ENCODE results near the gene PNMA6A. TPM values are rescaled to one million over a fixed set of nuclear protein-coding genes. Genes with fewer than 3 reads are reported as not detected.
"Not testable (repeated sequence)": the region's sequence is repeated elsewhere in the genome, so short reads cannot be mapped to it uniquely, and the experiment has no call there.

The PNMA6A gene
- total and polyA plus RNA-seq, 7 donors = 0.23 to 3.1 (median 0.81) TPM

DNA sequence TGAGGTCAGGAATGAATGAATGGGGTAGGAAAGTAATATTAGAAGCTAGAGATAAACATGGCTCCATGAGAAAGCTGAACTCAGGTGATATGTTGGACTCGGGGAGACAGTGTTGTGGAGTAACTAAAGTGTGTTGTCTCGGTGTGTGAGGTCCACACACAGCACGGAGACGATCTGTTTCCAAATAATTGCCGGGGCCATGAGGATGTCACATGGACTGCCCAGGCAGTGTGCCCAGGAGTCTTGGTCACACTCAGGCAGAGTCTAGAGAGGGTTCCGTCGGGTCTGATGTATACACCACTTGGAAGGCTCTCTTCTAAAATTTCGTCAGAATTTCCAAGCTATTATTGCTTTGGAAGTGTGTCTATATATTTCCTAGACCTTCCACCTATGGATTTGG is 48.0 kb downstream of the PNMA6A start:
- DNase-seq; H3K9me3 ChIP-seq; H3K27me3 ChIP-seq; H3K4me1 ChIP-seq; H3K27ac ChIP-seq; H3K36me3 ChIP-seq; H3K4me3 ChIP-seq; intact Hi-C loops (cut with DNase I): not testable (repeated sequence)
- no CpG with 5 or more reads among the region's 8 CpGs for WGBS, 2 donors

DNA sequence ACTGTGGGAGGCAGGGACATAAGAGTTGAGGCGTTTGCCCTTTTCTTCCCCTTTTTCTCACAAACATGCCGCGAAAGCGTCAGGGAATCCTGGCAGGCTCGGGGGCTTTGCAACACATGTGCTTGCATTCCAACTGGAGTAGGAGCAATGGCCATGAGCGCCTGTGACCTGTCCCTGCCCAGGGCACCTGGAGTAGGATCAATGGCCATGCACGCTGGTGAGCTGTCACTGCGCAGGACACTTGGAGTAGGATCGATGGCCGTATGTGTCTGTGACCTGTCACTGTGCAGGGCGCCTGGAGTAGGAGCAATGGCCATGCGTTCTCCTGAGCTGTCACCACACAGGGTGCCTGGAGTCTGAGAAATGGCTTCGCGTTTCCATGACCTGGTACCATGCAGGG is 51.2 kb downstream of the PNMA6A start:
- H3K4me1 ChIP-seq; H3K4me3 ChIP-seq; H3K27me3 ChIP-seq; DNase-seq; H3K36me3 ChIP-seq; intact Hi-C loops (cut with DNase I); H3K27ac ChIP-seq; H3K9me3 ChIP-seq: not testable (repeated sequence)
- WGBS, 2 donors = 91% methylated on average over 8 of the region's 14 CpGs; no CpG with 5 or more reads in 1 of the 2 donors

Small RNA genes within 50 kb of the gene (small RNA-seq; reads per million reads assigned to genes)
- gene AC243428.1 = 0 reads per million in 3 donors

Other genes with a start within 250 kb of the PNMA6A start
- 10 to 100 TPM; 44.3 to 56.4 (median 48.4) TPM for gene CETN2, start 241.7 kb upstream of the PNMA6A start, total RNA-seq
- gene CETN2, start 241.7 kb upstream of the PNMA6A start, polyA plus RNA-seq = 10 to 100 TPM; 22.7 to 32.4 (median 26.2) TPM
- 1 to 10 TPM; 6.1 to 9.9 (median 8.4) TPM for gene NSDHL, start 241.4 kb upstream of the PNMA6A start, total RNA-seq
- gene NSDHL, start 241.4 kb upstream of the PNMA6A start, polyA plus RNA-seq = 10 to 100 TPM; 11.8 to 32.5 (median 14.4) TPM
- gene ZNF185, start 174.4 kb upstream of the PNMA6A start, total RNA-seq = 1 to 10 TPM in 3 of 4 donors, under 1 TPM in 1; 0.55 to 3.8 (median 2.6) TPM
- 1 to 10 TPM; 1.8 to 4.2 (median 2.3) TPM for gene ZNF185, start 174.4 kb upstream of the PNMA6A start, polyA plus RNA-seq
- not detected for gene PNMA5, start 78.3 kb upstream of the PNMA6A start, total RNA-seq
- under 1 TPM in 1 of 3 donors, not detected in 2; 0.03 TPM for gene PNMA5, start 78.3 kb upstream of the PNMA6A start, polyA plus RNA-seq
- gene PNMA3, start 16.0 kb upstream of the PNMA6A start, total RNA-seq = under 1 TPM in 3 of 4 donors, not detected in 1; 0.16 to 0.41 (median 0.36) TPM
- gene PNMA3, start 16.0 kb upstream of the PNMA6A start, polyA plus RNA-seq = under 1 TPM in 1 of 3 donors, not detected in 2; 0.69 TPM
- gene MAGEA1, start 106.8 kb downstream of the PNMA6A start, total RNA-seq = not detected
- gene MAGEA1, start 106.8 kb downstream of the PNMA6A start, polyA plus RNA-seq = not detected
- not detected for gene PNMA6F, start 249.3 kb downstream of the PNMA6A start, total RNA-seq
- gene PNMA6F, start 249.3 kb downstream of the PNMA6A start, polyA plus RNA-seq = not detected

Measured in sigmoid colon (tissue), 7 donors.